Epidermal melanocyte (primary cell): ENCODE results near the gene MED9.
"Not testable (repeated sequence)": the region's sequence is repeated elsewhere in the genome, so short reads cannot be mapped to it uniquely, and the experiment has no call there.

Experiments
- DNase-seq: peaks from one replicate; pipeline ENCODE4 v3.0.0; 2011; ENCODE audit warnings: low spot score; ENCODE audit not compliant: insufficient read length

Gene MED9

DNA sequence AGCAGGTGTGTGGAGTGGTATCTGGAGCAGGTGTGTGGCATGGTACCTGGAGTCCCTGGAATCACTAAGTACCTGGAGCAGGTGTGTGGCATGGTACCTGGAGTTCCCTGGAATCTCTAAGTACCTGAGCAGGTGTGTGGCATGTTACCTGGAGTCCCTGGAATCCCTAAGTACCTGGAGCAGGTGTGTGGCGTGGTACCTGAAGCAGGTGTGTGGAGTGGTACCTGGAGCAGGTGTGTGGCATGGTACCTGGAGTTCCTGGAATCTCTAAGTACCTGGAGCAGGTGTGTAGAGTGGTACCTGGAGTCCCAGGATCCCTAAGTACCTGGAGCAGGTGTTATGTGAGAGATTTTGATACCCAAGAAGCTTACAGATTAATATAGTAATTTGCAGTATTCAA, 22.1 kb upstream of the MED9 start:
- not testable (repeated sequence) for DNase-seq

DNA sequence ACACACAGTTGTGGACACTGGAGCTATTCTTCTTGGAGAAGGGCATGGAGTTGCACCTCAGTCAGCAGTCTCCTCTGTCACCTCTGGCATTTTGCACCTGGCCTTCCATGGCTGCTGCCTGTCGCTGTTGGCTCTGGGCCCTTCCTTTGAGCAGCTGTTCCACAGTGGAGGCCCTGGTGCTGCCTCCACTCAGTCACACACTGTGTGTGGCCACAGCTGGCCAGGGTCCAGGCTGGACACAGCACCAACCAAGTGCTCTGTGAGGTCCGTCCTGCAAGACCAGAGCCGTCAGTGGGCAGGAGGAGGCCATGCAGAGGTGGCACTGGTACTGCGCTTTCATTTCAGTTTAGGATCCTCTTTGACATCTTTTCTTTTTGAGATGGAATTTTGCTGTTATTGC, 21.6 kb upstream of the MED9 start:
- no peak for DNase-seq

DNA sequence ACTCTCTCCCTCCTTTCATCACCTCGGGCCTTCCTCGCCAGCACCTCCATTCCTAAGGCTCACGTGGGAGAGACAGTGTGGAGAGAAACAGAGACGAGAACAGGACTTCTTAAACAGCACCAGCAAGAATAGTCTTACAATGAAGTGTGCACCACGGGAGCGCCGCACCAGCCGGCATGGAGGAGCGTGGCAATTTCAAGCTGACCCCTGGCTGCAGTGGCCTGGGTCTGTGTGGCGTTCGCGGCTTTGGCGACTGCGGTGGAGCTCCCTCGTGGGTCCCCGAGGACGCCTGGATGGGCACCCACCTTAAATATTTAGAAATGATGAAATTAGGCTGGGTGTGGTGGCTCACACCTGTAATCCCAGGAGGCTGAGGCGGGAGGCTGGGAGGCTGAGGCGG, 20.5 kb upstream of the MED9 start:
- DNase-seq: no peak

DNA sequence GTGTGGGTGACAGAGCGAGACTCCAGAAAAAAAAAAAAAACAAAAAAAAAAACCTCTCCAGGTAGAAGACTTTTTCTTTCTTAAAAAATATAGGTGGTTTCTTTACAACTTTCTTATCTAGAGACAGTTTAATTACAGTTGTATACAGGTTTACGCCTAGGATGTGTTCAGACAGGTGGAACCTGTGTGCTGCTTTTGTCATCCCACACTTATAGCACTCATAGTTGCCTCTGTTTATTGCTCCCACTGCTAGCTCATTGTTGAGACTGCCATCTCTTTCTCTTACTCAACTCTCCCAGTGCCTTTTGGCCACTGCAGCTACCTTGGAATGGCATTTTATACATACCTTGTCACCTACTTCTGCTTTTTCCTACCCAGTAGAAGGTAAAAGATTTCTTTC, 19.1 kb upstream of the MED9 start:
- no peak for DNase-seq

DNA sequence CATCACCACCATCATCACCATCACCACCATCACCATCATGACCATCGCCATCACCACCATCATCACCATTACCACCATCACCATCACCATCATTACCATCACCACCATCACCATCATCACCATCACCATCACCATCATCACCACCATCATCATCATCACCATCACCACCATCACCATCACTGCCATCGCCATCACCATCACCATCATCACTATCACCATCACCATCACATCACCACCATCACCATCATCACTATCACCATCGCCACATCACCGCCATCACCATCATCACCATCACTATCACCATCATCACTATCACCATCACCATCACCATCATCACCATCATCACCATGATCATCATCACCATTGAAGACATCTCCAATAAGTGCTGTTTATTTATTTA, 16.8 kb upstream of the MED9 start:
- no peak for DNase-seq

DNA sequence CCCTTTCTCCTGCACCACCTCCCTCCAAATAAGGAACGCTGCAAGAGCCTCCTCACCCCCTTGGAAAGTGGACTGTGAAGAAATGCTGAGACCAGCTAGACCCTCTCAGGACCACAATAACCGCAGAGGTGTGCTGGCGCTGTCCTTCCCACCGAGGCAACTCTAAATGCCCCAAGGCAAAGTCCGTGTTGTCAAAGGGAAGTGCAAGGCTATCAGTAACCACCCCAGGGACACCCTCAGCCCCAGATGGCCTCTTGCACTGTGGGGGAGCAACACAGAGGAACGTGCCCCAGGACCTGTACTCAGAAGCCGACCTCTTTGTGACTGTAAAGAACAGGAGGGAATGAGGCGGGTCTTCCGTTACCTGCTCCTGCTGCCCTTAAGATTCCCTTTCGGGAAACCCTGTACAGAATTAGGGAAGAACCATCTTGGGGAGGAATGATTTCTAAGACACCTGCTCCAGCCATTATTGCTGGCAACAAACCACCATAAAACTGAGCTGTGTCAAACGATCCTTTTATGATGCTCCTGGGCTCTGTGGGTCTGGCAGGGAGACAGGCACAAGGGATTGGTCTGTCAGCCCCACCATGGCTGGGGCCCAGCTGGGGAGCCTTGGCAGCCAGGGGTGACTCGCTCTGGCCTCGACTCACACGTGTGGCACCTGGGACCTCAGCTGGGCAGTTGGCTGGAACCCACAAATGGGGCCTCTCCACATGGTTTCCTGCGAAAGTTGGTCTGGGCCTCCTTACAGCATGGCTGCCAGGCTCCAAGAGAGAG, 14.6 kb upstream of the MED9 start:
- DNase-seq: no peak

DNA sequence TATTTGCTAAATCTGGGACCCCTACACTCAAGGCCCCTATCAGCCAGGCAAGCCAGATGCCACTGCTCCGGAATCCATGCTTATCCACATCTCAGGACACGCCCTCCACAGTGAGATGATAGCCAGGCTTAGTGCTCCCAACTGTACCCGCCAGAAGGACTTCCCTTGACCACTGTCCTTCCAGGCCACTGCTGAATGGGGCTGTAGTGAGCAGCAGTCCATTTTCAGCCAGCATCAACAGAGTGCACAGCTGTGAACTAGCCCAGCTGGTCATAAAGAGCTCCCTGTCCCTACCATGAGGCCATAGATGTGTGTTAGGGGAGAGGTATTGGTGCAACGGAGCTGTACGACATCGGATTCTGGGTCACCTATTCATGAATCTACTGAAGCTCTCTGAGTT, 13.0 kb upstream of the MED9 start:
- no peak for DNase-seq

DNA sequence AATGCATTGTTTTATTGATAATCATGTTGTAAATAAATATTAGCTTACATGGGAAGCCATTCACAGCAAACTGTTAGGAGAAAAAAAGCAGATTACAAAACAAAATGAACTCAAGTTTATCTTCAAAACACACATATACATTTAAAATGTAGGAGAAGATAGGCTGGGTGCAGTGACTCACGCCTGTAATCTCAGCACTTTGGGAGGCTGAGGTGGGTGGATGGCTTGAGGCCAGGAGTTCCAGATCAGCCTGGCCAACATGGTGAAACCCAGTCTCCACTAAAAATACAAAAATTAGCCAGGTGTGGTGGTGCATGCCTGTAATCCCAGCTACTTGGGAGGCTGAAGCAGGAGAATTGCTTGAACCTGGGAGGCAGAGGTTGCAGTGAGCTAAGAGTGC, 10.9 kb upstream of the MED9 start:
- DNase-seq: not testable (repeated sequence)

DNA sequence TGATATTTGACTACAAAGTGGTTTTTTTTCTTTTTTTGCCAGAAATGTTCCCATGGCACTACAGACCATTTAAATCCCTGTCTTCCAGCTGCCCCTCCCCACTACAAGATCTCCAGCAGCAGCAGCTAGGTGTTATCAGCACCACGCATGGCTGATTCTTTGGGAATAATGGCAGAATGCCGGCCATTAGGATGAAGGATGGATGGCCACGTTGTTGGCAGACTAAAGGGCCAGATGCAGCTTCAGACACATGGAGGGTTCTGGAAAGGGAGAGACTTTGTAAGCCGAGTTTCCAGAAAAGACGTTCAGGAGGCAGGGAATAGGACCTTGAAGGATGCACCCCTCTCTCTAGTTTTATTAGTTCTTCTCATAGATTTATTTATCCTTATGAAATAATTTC, 10.3 kb upstream of the MED9 start:
- no peak for DNase-seq

DNA sequence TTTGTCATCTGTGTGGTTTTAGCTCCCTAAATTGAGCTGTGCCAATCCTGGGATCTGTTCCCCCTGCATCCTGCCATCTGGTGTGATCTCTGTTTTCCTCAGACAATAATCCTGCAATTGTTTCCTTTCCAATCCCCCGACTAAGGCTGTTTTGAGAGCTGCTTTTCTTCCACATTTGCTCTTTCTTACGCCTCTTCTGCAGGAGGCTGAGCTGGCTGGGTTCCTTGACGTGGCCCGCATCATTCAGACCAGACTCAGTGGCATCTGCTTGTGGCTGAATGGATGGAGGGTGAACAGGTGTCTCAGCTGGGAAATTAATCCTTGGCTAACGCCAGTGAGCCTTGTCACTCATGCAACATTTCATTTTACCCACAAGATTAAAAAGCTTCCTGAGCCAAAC, 9.8 kb upstream of the MED9 start:
- no peak for DNase-seq

DNA sequence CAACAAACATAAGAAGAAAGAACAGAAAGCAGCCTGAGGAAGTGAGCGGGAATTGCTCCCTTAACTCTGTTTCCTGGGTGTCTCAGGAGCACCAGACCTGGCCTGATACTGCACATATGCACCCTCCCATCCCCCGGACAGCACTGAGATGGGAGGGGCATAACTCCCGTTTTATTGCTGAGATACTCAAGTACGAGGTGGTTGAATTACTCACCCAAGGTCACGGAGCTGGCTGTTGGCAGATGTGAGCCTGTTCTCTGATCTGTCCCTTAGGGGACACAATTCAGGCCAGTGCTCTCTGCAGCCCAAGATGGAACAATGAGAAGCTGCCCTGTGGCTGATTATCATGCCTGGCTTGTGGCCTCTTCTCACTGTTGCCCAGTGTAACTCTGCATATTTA, 9.1 kb upstream of the MED9 start:
- no peak for DNase-seq

DNA sequence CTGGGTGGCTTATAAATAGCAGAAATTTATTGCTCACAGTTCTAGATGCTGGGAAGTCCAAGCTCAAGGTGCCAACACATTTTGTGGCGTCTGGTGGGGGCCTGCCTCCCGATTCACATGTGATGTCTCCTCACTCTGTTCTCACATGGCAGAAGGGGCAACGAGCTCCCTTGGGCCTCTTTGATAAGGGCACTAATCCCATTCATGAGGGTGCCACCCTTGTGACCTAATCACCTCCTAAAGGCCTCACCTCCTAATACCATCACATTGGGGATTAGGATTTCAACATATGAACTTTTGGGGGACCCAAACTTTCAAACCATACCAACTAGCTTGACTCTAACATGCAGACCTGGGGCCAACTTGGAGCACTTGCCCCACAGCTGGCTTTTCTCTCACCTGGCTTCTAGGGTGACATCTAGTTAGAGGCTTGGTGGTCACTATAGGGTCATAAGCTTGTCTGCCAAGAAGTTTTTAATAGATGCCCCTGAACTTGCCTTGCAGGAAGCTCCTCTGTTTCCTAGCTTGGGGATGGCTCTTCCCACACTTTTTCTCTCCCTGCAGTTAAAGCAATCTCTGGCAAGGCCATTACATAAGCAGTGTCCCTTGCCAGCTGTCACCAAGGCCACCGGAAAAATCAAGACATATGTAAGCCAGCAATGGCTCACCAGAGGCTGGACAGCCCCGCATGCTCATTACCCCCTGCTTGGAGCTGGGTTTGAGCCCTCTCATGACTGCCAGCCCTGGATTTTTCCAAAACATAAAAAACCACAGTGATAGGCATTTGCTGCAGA, 8.4 kb upstream of the MED9 start:
- DNase-seq: no peak

DNA sequence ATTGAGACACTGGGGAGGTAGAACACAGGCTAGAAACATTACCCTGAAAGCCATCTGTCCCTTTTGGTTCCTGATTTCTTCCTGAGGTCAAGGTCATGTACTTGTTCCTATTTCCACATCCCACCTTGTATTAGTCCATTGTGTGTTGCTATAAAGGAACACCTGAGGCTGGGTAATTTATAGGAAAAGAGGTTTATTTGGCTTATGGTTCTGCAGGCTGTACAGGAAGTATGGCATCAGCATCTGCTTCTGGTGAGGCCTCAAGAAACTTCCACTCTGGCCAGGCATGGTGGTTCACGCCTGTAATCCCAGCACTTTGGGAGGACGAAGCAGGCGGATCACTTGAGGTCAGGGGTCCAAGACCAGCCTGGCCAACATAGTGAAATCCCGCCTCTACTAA, 7.4 kb upstream of the MED9 start:
- DNase-seq: no peak

DNA sequence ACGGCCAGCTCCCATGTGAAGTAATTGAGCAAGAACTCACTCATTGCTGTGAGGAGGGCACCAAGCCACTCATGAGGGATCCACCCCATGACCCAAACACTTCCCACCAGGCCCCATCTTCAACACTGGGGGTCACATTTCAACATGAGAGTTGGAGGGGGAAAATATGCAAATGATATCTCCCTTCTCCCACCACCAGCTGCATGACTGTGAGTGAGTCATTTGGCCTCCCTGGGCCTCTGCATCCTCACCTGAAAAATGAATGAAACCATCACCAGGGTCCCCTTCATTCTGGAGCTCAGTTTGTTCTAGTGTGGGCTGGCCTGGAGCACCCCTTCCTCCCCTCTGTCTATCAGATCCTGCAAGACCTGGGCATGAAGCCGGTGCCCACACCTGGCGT, 6.8 kb upstream of the MED9 start:
- no peak for DNase-seq

DNA sequence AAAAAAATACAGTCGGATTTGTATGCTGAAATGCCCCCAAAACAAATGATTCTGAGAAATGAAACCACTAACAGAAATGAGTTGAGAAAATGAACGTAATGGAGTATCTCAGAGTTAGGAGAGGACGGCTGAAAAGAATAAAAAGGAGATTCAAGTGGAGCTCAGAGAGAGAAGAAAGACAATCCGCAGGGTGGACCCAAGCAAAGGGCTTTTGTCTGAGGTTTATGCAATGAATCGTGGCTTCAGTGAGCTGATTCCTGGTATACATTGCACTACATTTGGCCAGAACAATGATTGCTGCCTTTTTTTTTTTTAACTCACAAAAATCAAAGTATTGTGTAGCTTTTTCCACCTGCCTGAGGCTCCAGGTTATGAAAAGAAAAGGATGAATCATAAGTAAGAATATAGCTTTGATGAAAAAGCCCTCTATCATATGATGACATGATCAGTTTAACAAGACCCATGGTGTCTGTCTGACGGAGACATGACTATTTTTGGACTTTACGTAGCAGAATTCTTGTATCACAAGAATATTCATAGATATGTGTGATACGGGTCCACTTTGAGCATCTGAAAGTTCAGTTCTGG, 4.4 kb upstream of the MED9 start:
- no peak for DNase-seq

DNA sequence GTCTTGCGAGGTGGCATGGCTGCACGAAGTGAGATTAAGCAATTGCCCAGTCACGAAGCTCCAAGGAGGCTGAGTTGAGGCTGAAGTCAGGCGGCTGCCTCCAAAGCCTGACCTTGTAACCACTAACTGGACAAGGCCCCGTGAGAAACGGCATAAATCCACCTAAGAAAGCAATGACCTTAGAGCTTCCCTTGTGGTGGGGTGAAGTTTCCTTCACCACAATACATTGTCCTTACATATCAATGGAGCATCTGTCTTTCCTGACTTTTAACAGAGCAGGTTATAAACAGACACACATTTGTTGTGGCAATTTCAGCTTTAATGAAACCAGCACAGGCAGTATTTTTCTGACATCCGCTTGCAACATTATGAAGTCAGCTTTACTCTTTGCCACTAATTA, 2.5 kb upstream of the MED9 start:
- no peak for DNase-seq

DNA sequence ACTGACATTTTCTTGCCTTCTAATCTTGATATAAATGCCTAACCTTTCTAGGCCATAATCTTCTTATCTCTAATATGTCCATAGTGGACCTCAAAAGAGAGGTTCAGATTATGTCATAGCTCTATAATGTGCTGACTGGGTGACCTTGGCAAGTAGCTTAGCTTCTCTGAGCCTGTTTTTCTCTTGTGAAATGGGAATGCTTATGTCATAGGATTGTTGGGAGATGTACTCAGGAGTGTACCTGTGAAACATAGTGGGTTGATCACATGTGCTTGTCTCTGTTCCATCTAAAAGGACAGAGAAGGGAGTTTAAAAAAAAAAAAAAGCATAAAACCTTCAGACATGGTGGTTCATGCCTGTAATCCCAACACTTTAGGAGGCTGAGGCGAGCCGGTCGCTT, 2.4 kb downstream of the MED9 start:
- no peak for DNase-seq

DNA sequence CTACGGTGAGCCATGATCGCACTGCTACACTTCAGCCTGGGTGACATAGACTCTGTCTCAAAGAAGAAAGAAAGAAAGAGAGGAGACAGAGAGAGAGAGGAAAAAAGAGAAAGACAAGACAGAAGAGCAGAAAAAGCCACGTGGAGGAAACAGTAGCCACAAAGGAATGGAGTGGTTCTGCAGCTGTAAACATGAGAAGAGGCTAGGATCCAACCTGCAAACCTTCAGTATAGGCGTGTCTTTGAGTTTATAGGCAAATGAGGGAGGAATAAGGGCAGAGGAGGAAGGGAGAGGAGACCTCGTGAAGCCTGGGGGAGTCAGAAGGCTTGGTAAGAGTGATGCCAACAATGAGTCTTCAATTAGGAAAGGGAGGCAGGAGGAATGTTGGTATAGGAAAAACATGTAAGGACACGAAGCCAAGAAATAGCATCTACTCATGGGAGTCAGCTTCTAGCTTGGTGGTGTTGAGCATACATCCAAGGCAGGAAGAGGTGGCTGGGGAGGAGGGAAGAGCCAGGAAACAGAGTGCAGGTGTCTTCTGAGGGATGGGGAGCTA, 3.9 kb downstream of the MED9 start:
- no peak for DNase-seq

DNA sequence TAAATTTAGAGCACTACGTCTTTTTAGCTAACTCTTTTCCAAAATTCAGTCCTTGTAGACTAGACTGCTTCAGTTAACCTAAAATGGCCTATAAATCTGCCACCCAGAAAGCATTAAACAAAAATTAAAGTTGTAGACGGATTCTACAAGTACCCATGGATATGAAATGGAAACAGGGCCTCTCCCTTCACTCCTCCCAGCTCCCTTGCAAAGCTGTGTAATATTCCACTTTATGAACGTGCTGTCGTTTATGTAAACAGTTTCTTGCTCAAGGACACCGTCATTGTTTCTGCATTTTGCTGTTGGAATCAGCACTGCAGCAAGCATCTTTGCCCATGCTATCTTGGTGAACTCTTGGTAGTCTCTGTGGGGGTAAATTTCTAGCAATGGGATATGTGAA, 5.1 kb downstream of the MED9 start:
- no peak for DNase-seq

DNA sequence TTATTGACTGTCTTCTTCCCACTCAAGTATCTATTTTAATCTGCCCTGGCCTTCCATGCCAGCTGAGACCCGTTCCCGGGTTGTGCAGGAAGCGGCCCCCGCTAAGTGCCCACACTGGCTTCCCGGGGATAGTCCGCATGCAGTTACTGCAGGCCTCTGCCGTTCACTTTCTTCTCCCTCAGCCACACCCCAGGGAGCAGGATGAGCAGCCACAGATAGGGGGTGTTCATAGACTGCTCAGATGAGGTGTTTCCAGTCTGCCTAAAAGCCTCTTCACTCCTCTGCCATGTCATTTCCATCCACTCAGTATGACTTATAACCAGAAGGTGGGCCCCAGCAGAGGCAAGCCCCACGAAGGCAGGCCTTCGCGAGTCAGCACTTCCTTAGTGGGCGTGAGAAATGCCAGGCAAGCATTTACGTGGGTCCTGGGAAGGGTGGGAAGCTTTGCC, 7.7 kb downstream of the MED9 start:
- no peak for DNase-seq

DNA sequence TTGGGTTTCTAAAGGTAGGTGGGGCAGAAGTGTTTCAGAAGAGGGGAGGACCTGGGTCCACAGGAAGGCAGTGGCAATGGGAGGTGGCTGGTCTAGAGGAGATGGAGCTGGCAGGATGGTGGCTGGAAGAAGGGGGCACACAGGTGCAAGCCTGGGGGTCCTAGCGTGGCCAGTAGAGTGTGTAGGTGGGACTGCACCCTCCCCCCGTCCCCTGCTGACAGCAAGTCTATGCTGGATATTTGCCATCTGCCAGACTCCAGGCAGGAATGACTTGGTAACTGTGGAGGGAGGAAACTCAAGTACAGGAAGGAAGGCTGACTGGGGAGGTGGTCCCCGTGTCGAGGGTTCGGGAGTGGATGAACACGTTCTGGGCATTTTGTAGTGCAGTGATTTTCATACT, 8.6 kb downstream of the MED9 start:
- no peak for DNase-seq

DNA sequence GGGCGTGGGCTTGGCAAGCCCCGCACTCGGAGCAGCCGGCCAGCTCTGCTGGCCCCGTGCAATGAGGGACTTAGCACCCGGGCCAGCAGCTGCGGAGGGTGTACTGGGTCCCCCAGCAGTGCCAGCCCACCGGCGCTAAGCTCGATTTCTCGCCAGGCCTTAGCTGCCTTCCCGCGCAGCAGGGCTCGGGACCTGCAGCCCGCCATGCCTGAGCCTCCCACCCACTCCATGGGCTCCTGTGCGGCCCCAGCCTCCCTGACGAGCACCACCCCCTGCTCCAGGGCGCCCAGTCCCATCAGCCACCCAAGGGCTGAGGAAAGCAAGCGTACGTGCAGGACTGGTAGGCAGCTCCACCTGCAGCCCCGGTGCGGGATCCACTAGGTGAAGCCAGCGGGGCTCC, 9.6 kb downstream of the MED9 start:
- DNase-seq: not testable (repeated sequence)
